Measurements from ENCODE around the gene DNM3. TPM values are rescaled to one million over a fixed set of nuclear protein-coding genes. Genes with fewer than 3 reads are reported as not detected.

DNM3 gene
- total and polyA plus RNA-seq, 2 donors (not counting 3 experiments of a cell fraction or from before 2014, with no cell fraction given), result 1.4 to 2.5 TPM

DNA sequence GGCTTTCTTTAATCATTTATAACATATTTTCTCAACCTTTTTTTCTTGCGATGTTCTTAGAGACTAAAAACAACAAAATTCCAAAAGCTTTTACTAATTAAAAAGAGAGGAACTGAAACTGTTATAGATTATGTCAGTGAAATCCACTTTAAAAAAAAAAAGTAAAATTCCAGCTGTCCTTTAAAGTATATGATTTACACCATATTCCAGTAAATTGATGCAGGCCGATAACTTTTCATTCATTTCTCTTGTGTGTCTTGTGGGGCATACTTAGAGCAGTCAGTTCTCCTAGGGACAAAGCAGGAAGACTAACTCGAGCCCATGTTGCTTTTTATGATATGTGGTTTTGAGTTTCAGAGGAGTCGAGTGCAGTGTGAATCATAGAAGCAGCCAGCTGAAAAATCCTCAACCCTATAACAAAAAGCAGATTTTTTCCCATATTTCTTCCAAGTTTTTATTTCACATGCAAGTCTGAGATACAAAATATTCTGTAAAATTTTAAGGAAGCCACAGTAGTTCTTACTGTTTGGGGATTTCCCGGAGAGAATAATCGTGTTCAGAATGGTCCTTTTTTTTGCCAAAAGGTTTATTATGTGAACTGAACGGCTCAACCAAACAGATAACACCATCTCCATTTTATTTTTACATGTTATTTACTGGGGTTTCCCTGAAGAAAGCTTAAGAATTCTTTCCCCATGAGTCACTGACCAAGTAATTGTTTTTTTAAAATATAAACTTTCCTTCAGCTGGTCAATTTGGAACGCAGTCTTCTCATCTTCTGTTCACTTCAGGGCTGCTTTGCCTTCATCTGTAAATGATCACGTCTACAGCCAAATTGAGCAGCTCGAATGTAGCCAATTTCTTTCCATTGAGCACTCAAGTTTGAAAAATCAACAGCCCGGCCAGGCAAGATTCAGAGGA lies 502.2 kb downstream of the DNM3 start:
- TSS peak; percentile 55 for BruUV-seq (replicated peaks)
- intact Hi-C loops (cut with micrococcal nuclease) (loop anchor here (1.0 to 5.0 kb wide), 4 partner anchors 15 to 201 kb away; no protein-coding TSS in a partner anchor), dilution Hi-C loops (cut with MboI; ENCODE audit: extremely low pct_ligation_motif_present, low sequenced_read_pairs) (no loop called here)
- H3K27me3 ChIP-seq (ENCODE audit: control insufficient read depth in 2 of 2, insufficient read depth in 2 of 2, low read length in 2 of 2), result no peaks in the 10 kb centered on the region
- H3K27ac ChIP-seq (ENCODE audit: insufficient read depth, low read depth, low read length), result peak overlapping the region; percentile 99
- no peaks in the 10 kb centered on the region for H4K20me1 ChIP-seq (replicated peaks; ENCODE audit: control insufficient read depth, extremely low read depth, insufficient read depth, low read length)
- H3K9me3 ChIP-seq (replicated peaks; ENCODE audit: control insufficient read depth, insufficient read depth, low read length), result no peaks in the 10 kb centered on the region
- TF ChIP-seq, protein P1, sequence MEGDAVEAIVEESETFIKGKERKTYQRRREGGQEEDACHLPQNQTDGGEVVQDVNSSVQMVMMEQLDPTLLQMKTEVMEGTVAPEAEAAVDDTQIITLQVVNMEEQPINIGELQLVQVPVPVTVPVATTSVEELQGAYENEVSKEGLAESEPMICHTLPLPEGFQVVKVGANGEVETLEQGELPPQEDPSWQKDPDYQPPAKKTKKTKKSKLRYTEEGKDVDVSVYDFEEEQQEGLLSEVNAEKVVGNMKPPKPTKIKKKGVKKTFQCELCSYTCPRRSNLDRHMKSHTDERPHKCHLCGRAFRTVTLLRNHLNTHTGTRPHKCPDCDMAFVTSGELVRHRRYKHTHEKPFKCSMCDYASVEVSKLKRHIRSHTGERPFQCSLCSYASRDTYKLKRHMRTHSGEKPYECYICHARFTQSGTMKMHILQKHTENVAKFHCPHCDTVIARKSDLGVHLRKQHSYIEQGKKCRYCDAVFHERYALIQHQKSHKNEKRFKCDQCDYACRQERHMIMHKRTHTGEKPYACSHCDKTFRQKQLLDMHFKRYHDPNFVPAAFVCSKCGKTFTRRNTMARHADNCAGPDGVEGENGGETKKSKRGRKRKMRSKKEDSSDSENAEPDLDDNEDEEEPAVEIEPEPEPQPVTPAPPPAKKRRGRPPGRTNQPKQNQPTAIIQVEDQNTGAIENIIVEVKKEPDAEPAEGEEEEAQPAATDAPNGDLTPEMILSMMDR (IDR thresholded peaks at IDR 0.05; ENCODE audit: extremely low read depth in 1 of 2, insufficient read depth in 1 of 2, low read depth in 1 of 2, low read length in 2 of 2), result no peak
- TF ChIP-seq POLR2A (IDR thresholded peaks at IDR 0.05; ENCODE audit: low read depth, low read length) (no peak), FOS (IDR thresholded peaks at IDR 0.05; ENCODE audit: borderline replicate concordance, insufficient read depth, low read length) (peak; percentile 75), POLR2AphosphoS5 (IDR thresholded peaks at IDR 0.05; ENCODE audit: insufficient read depth, low read depth, low read length) (peak; percentile 48), EZH2 (IDR thresholded peaks at IDR 0.05; ENCODE audit: borderline replicate concordance, low read depth, low read length, severe bottlenecking) (no peak), JUN (IDR thresholded peaks at IDR 0.05; ENCODE audit: borderline replicate concordance, insufficient read depth, insufficient read length, low read depth) (peak; percentile 82), GATA2 (IDR thresholded peaks at IDR 0.05; ENCODE audit: insufficient read depth, insufficient read length, low read depth, low read length) (no peak)
- TF ChIP-seq, protein P2, sequence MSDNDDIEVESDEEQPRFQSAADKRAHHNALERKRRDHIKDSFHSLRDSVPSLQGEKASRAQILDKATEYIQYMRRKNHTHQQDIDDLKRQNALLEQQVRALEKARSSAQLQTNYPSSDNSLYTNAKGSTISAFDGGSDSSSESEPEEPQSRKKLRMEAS (IDR thresholded peaks at IDR 0.05; ENCODE audit: insufficient read depth, insufficient read length), result no peak
- peak; percentile 88 for FAIRE-seq
- peak overlapping the region; percentile 47 for H2AFZ ChIP-seq (ENCODE audit: low read depth, low read length)
- no peaks in the 10 kb centered on the region for H3K36me3 ChIP-seq (ENCODE audit: control insufficient read depth in 2 of 2, extremely low read depth in 1 of 2, insufficient read depth in 2 of 2, low read length in 2 of 2)
- H3K9ac ChIP-seq (replicated peaks; ENCODE audit: extremely low read depth, insufficient read depth, low read length), result peak overlapping the region; percentile 90
- H3K4me2 ChIP-seq (ENCODE audit: insufficient read depth, low read length), result peak overlapping the region; percentile 78
- ChIA-PET CTCF (interaction anchor here (0.8 to 3.3 kb wide), 12 partner anchors 10 to 341 kb away, joined by 3 to 28 read pairs (median 4); no protein-coding TSS in a partner anchor), POLR2A (interaction anchor here (1.1 to 1.5 kb wide), 2 partner anchors 16 to 21 kb away, joined by 7 read pairs; no protein-coding TSS in a partner anchor)
- peaks cover 26% of the 10 kb centered on the region for H3K4me1 ChIP-seq (ENCODE audit: control insufficient read depth, extremely low read depth, insufficient read depth, low read length)
- H3K9me1 ChIP-seq (replicated peaks; ENCODE audit: control insufficient read depth, extremely low read depth, insufficient read depth, low read length), result no peaks in the 10 kb centered on the region
- peak overlapping the region in 1 of 3 experiments; percentile 32 for H3K4me3 ChIP-seq (replicated peaks in 1 of 3; ENCODE audit: insufficient read depth in 1 of 3, low read depth in 1 of 3, low read length in 3 of 3)
- H3K79me2 ChIP-seq (ENCODE audit: control insufficient read depth, insufficient read depth, low read length), result no peaks in the 10 kb centered on the region
- peak; percentile 86 for DNase-seq (ENCODE audit: low read depth, low spot score)
